Measurements from ENCODE around the gene BNIP5.

GRCh38 chr6:36353411-36353915, 16.8 kb upstream of the BNIP5 start:
- TF ChIP-seq CTCF (IDR thresholded peaks at IDR 0.05; ENCODE audit: low read depth, low read length) (no peak), EZH2phosphoT487 (IDR thresholded peaks at IDR 0.05; ENCODE audit: low read depth) (no peak)
